HL-60 (cell line): ENCODE measurements around the gene NPHS1.

Experiments
- CTCF ChIP-seq: IDR thresholded peaks from one replicate; pipeline ENCODE4 v1.5.1; 2011; ENCODE audit warnings: low read length, control low read depth, inconsistent platforms; ENCODE audit not compliant: insufficient read depth
- POLR2AphosphoS5 ChIP-seq: IDR thresholded peaks from 2 replicates; pipeline ENCODE4 v1.6.1; 2012; ENCODE audit warnings: low read depth
- REST ChIP-seq: IDR thresholded peaks from 2 replicates; pipeline ENCODE4 v1.6.1; 2012; ENCODE audit warnings: low read depth; ENCODE audit not compliant: insufficient replicate concordance
- SPI1 ChIP-seq: IDR thresholded peaks from 2 replicates; pipeline ENCODE4 v1.6.1; 2012; ENCODE audit warnings: low read depth, mild to moderate bottlenecking, borderline replicate concordance

GRCh38 chr19:35846038-35846668 lies 6.2 kb downstream of the NPHS1 start:
- TF ChIP-seq CTCF (no peak), POLR2AphosphoS5 (no peak), SPI1 (no peak), REST (no peak)
